IPS-NIHi11 (cell line): ENCODE measurements around the gene IQCK.

Experiments
- DNase-seq: peaks from one replicate; pipeline ENCODE4 v3.0.0; 2012; ENCODE audit warnings: mixed read lengths, low spot score

IQCK gene

DNA sequence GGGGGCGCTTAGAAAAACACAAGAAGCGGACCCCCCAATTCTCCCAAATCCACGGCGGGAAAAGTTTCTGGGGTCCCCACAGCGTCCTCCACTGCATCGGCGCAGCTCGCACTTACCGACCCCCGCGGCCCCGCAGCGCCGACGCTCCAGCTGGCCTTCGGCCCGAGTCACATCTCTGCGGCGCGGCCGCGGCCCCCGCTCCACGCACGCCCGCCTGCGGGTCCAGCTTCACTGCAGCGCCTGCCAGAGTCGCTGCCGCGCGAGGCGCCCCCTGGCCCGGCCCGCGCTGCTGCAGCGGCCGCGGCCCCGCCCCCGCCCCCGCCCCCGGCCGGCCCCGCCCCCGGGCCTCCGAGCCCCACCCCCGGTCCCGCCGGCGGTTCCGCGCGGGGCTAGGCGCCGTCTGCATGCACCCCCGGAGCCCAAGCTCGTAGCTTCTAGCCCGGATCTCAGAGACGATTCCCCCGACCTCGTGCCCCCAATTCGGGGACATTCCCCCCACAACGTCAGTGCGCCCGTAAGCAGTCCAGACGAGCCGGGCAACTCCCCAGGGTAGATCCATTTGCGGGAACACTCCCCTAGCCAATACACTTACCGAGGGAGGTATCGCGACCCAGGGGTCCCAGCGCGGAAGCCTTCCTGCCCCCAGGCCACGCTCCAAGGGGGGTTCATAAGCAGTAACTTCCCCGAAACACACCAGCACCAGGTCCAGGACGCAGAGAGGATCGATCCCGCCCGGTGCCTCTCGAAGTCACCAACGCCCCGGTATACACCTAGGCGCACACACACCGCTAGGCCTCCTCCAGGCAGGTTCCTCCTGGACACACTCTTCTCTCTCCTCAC is 166.8 kb downstream of the IQCK start, which contains the start of gene GPRC5B:
Gene GPRC5B, minus strand, starts transcription at position 238 of the 840 bp plus-strand sequence. CDS start 12,003 bp downstream, outside the sequence.
- peak; percentile 81 for DNase-seq

DNA sequence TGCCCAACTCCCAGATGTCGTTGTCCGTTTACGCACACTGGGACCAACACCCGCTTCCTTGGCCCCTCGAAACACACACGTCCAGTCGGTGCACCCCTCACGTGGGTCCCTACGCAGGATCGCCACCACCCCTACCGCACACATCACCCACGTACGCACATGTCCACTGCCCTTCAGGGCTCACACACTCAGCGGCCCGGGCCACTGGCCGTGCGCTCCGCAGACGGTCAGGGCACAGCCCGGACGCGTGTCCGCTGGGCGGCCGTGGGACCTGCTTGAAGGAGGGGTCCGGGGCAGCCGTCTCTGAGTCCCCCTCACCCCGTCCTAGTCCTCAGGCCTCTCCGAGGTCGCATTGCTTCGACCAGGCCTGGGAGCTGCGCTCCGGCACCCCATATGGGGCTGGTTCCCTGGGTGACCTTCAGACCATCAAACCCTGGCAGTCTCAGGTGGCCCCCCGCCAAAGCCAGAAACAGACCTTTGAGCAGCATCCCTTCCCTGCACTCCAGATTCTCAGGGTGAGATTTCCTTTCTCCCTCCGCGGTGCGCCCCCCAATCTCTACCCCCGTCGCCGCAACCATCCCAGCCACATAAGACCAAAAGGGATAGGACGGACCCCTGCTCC is 167.5 kb downstream of the IQCK start:
- no peak for DNase-seq

DNA sequence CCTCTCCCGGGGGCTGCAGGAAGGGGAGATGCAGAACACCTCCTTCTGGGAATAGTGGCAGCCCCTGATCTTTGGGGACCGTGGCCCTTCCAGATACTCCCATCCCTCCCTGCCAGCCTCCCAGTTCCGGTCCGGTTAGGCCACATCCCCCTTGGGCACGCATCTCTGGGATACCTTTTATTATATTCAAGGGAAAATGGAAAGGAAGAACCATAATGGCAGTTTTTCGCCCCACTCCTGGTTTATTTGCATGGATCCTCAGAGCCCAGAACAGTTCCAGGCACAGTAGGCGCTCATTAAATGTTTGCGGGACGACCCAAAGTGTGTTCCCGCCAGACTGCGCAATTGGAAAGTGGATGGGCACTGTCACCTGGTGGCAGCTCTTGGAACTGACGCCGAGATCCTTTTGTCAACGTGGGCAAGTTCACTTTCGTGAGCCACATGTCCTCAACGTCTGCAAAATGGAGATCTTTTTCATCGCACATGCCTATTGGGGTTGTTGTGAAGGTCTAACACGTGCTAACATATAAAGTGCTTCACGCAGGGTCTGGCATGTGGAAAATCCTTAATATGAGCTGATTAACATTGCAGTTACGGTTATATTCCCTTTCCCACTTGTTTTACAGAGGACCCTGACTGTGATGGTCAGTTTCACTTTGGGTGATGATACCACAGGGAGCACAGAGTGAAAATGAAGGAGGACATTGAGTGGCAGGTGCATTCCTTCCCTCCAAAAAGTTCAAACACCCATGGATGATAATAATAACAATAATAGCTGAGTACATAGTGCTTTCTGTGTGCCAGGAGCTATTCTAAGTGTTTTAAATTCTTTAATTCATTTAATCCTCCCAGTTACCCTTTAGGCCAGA is 168.2 kb downstream of the IQCK start:
- peak; percentile 68 for DNase-seq

GRCh38 chr16:19888834-19889233 is 170.8 kb downstream of the IQCK start:
- DNase-seq = no peak

DNA sequence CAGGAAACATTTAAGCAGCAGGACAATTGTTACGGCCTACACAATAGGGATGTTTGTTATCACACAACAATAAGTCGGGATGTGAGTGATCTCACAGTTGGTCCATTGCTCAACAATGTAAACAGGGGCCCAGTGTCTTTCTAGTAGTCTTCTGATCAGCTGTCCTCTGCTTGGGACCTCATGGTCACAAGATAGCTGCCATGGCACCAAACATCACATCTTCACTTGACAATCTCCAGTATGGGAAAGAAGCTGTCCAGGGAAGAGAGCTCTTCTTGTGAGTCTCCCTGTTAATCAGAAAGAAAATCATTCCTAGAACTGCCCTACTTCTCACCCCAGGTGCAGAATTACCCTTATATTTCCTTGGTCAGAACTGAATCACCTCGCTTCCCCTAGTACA is 172.8 kb downstream of the IQCK start:
- no peak for DNase-seq

DNA sequence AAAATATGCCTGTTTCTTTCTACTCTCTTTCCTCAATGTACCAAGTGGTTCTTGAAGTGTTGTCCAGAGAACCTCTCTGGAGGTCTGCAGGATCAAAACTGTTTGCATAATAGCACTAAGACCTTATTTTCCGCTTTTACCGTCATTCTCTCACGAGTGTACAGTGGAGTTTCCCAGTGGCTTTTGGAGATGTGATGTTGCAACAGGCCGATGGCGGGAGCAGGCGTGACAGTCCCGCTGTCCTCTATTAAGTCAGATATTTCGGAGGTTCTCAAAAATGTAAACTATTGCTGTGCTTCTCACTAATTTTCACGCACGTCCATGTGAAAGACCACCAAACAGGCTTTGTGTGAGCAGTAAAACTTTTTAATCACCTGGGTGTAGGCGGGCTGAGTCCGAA is 174.8 kb downstream of the IQCK start:
- no peak for DNase-seq

DNA sequence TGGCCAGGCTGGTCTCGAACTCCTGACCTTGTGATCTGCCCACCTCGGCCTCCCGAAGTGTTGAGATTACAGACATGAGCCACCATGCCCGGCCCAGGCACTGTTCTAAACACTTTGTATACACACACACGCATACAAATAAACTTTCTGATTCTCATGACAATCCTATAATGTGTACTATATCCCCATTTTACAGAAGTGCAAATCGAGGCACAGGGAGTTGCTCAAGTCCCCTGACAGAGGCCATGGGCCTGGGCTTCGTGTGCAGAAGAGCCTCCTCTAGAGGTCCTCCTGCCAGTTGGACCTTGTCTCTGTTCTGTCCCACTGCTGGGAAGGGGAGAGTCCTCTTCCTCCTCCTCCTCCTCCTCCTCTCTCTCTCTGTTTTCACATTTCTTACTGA is 176.5 kb downstream of the IQCK start:
- DNase-seq = no peak

DNA sequence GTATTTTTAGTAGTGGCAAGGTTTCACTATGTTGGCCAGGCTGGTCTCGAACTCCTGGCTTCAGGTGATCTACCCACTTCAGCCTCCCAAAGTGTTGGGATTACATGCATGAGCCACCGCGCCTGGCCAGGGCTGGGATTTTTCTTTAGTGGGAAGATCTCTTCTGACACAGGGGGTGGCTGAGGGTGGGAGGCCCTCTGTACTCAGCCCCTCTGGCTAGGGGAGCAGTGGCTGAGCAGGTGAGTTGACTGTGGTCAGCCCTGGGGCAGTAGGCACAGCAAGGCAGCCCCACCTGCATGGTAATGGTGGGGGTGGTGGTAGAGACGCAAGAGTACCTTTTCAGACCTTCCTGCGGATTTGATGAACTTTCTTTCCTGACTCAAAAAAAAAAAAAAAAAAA is 178.9 kb downstream of the IQCK start:
- no peak for DNase-seq

GRCh38 chr16:19898166-19898565 is 180.1 kb downstream of the IQCK start:
- DNase-seq = no peak

DNA sequence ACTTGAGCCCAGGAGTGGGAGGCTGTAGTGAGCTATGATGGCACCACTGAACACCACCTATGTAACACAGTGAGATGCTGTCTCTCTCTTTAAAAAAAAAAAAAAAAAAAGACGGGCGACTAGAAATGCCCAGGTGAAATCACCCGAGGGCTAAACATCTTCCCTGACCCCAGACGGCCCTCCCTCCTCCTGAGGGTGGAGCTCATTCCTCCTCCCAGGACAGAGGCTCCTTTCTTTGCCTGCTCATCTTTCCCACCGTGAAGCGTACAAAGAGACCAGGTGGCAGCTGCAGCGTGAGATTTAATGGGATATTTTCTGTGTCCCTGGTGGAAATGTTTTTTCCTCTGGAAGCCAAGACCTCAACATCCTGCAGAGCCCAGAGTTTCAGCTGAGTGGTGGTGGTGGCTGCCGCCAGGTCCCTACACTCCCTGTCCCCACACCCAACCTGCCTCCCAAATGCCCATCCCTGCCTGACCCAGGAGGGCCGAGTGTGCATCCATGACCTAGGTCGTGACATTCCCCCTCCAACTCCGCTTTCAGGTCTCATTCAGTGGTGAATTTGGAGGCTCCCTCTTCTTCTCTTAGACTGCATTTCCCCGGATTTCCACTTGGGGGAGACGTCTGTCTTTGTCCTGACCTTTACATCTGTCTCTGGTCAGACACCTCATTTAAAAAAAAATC is 181.0 kb downstream of the IQCK start:
- peak; percentile 73 for DNase-seq

DNA sequence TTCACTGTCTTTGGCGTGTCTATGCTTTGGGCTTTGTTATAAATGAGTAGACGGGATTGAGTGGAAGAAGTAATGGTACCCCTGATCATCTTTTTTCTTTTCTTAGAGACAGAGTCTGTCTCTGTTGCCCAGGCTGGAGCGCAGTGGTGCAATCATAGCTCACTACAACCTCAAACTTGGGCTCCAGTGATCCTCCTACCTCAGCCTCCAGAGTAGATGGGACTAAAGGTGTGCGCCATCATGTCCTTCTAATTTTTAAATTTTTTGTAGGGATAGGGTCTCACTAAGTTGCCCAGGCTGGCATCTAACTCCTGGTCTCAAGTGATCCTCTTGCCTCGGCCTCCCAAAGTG is 181.5 kb downstream of the IQCK start:
- no peak for DNase-seq

DNA sequence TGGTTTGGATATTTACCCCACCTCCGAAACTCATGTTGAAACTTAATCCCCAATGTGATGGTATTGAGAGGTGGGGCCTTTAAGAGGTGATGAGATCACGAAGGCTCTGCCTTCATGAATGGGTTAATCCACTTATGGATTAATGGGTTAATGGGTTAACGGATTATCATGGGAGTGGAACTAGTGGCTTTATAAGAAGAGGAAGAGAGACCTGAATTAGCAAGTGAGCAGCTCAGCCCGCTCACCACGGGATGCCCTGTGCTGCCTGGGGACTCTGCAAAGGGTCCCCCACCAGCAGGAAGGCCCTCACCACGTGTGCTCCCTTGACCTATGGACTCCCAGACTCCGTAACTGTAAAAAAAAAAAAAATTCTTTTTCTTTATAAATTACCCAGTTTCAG is 183.1 kb downstream of the IQCK start:
- no peak for DNase-seq

GRCh38 chr16:19907161-19907992 is 189.3 kb downstream of the IQCK start:
- DNase-seq = peak; percentile 84
